GM18526 (cell line): ENCODE measurements around the gene MICAL2.

Experiments used
- POLR2A ChIP-seq: IDR thresholded peaks from 3 replicates; pipeline ENCODE4 v1.6.1; 2011; ENCODE audit not compliant: insufficient read length; ENCODE audit errors: extremely low read depth

MICAL2 gene

GRCh38 chr11:12264361-12264760, 154.0 kb downstream of the MICAL2 start:
- TF ChIP-seq POLR2A, result no peak

GRCh38 chr11:12266132-12266531, 155.7 kb downstream of the MICAL2 start:
- TF ChIP-seq POLR2A, result no peak

- TF ChIP-seq POLR2A, result no peak
These were observed 156.6 kb downstream of the MICAL2 start for GRCh38 chr11:12266943-12267342.

GRCh38 chr11:12267921-12268320, 157.5 kb downstream of the MICAL2 start:
- no peak for TF ChIP-seq POLR2A

GRCh38 chr11:12269104-12269441, 158.7 kb downstream of the MICAL2 start:
- no peak for TF ChIP-seq POLR2A

- TF ChIP-seq POLR2A, result no peak
These were observed 159.2 kb downstream of the MICAL2 start for GRCh38 chr11:12269446-12270214.

GRCh38 chr11:12270215-12270797, 159.9 kb downstream of the MICAL2 start:
- TF ChIP-seq POLR2A, result no peak

GRCh38 chr11:12270817-12271216, 160.4 kb downstream of the MICAL2 start:
- no peak for TF ChIP-seq POLR2A

GRCh38 chr11:12271241-12271640, 160.9 kb downstream of the MICAL2 start:
- no peak for TF ChIP-seq POLR2A

- TF ChIP-seq POLR2A, result no peak
These were observed 161.5 kb downstream of the MICAL2 start for GRCh38 chr11:12271826-12272366.

GRCh38 chr11:12272821-12273617, 162.6 kb downstream of the MICAL2 start:
- TF ChIP-seq POLR2A, result no peak

- no peak for TF ChIP-seq POLR2A
These were observed 163.2 kb downstream of the MICAL2 start for GRCh38 chr11:12273618-12273995.

GRCh38 chr11:12274056-12274455, 163.7 kb downstream of the MICAL2 start:
- TF ChIP-seq POLR2A, result no peak

- TF ChIP-seq POLR2A, result no peak
These were observed 164.3 kb downstream of the MICAL2 start for GRCh38 chr11:12274558-12275197.

GRCh38 chr11:12275818-12276217, 165.4 kb downstream of the MICAL2 start:
- no peak for TF ChIP-seq POLR2A
